H1 (cell line): ENCODE results near the gene HSPA1B. TPM values are rescaled to one million over a fixed set of nuclear protein-coding genes. Genes with fewer than 3 reads are reported as not detected.

ENCODE experiments used
- GABPA ChIP-seq: IDR thresholded peaks from 2 replicates; pipeline ENCODE4 v1.6.1; 2011; ENCODE audit warnings: mild to moderate bottlenecking, low read length, moderate library complexity, borderline replicate concordance; ENCODE audit not compliant: insufficient read depth
- HDAC6 ChIP-seq: IDR thresholded peaks from one replicate; pipeline ENCODE4 v1.7.1; 2012; ENCODE audit warnings: low read depth, mild to moderate bottlenecking, inconsistent platforms, low read length, moderate library complexity
- POU5F1 ChIP-seq: IDR thresholded peaks from 2 replicates; pipeline ENCODE4 v1.6.1; 2011; ENCODE audit warnings: low read depth, mild to moderate bottlenecking, low read length, moderate library complexity
- RBBP5 ChIP-seq: IDR thresholded peaks from 2 replicates; pipeline ENCODE4 v1.7.1; 2012; ENCODE audit warnings: low read depth, mild to moderate bottlenecking, inconsistent platforms, low read length, moderate library complexity, borderline replicate concordance
- RXRA ChIP-seq: IDR thresholded peaks from 2 replicates; pipeline ENCODE4 v1.6.1; 2011; ENCODE audit warnings: low read depth, mild to moderate bottlenecking, low read length, moderate library complexity; ENCODE audit not compliant: insufficient read depth
- SRF ChIP-seq: IDR thresholded peaks from 2 replicates; pipeline ENCODE4 v1.6.1; 2011; ENCODE audit warnings: mild to moderate bottlenecking, low read depth, low read length, moderate library complexity
- polyA plus RNA-seq, 7 experiments: library from polyadenylated mRNA; depleted of rRNA in 3 of 7; stranded (reverse) in 5 of 7; unstranded in 2 of 7; fragments of >200 nt in 5 of 7; fragments of 200-250 nt in 2 of 7; gene quantifications; 1 replicate in 5 of 7; 2 replicates in 1 of 7; 4 replicates in 1 of 7; pipeline versions ENCODE4 v1.2.1 to v1.2.3, GENCODE V29; 2011 to 2013; ENCODE audit warnings: missing spikeins in 2 of 7, mixed read lengths in 2 of 7
- total RNA-seq: library from RNA; stranded (reverse); fragmentation: NEBNext Ultra II Directional; extraction: Animal tissue kit (Norgen Biotek cat#: 25700); gene quantifications from 2 replicates; pipeline ENCODE4 v1.2.1, GENCODE V29; 2021
- TF ChIP-seq, protein P1 (sequence below): fragments of 300-600 bp; sonication (generic); IDR thresholded peaks from 2 replicates; pipeline ENCODE4 v1.7.1; 2012; ENCODE audit warnings: low read length, moderate library complexity, mild to moderate bottlenecking, inconsistent platforms; ENCODE audit not compliant: insufficient replicate concordance
- TF ChIP-seq, protein P2 (sequence below): IDR thresholded peaks from 2 replicates; pipeline ENCODE4 v1.6.1; 2012; ENCODE audit warnings: inconsistent platforms
- TF ChIP-seq, protein P3 (sequence below), 3 experiments: IDR thresholded peaks; 1 replicate in 2 of 3; 2 replicates in 1 of 3; pipeline versions ENCODE4 v1.5.1 to v1.6.1; 2011; ENCODE audit warnings: low read length in 3 of 3, mild to moderate bottlenecking in 3 of 3, inconsistent platforms in 2 of 3, low read depth in 1 of 3, moderate library complexity in 1 of 3; ENCODE audit not compliant: insufficient read depth in 1 of 3; ENCODE audit errors: control extremely low read depth in 1 of 3

The HSPA1B gene
- total and polyA plus RNA-seq, 2 of the 8 experiments (the other 6 are each of a cell fraction or from before 2014, with no cell fraction given), result 36.6 to 76.6 TPM

- TF ChIP-seq, protein P1, sequence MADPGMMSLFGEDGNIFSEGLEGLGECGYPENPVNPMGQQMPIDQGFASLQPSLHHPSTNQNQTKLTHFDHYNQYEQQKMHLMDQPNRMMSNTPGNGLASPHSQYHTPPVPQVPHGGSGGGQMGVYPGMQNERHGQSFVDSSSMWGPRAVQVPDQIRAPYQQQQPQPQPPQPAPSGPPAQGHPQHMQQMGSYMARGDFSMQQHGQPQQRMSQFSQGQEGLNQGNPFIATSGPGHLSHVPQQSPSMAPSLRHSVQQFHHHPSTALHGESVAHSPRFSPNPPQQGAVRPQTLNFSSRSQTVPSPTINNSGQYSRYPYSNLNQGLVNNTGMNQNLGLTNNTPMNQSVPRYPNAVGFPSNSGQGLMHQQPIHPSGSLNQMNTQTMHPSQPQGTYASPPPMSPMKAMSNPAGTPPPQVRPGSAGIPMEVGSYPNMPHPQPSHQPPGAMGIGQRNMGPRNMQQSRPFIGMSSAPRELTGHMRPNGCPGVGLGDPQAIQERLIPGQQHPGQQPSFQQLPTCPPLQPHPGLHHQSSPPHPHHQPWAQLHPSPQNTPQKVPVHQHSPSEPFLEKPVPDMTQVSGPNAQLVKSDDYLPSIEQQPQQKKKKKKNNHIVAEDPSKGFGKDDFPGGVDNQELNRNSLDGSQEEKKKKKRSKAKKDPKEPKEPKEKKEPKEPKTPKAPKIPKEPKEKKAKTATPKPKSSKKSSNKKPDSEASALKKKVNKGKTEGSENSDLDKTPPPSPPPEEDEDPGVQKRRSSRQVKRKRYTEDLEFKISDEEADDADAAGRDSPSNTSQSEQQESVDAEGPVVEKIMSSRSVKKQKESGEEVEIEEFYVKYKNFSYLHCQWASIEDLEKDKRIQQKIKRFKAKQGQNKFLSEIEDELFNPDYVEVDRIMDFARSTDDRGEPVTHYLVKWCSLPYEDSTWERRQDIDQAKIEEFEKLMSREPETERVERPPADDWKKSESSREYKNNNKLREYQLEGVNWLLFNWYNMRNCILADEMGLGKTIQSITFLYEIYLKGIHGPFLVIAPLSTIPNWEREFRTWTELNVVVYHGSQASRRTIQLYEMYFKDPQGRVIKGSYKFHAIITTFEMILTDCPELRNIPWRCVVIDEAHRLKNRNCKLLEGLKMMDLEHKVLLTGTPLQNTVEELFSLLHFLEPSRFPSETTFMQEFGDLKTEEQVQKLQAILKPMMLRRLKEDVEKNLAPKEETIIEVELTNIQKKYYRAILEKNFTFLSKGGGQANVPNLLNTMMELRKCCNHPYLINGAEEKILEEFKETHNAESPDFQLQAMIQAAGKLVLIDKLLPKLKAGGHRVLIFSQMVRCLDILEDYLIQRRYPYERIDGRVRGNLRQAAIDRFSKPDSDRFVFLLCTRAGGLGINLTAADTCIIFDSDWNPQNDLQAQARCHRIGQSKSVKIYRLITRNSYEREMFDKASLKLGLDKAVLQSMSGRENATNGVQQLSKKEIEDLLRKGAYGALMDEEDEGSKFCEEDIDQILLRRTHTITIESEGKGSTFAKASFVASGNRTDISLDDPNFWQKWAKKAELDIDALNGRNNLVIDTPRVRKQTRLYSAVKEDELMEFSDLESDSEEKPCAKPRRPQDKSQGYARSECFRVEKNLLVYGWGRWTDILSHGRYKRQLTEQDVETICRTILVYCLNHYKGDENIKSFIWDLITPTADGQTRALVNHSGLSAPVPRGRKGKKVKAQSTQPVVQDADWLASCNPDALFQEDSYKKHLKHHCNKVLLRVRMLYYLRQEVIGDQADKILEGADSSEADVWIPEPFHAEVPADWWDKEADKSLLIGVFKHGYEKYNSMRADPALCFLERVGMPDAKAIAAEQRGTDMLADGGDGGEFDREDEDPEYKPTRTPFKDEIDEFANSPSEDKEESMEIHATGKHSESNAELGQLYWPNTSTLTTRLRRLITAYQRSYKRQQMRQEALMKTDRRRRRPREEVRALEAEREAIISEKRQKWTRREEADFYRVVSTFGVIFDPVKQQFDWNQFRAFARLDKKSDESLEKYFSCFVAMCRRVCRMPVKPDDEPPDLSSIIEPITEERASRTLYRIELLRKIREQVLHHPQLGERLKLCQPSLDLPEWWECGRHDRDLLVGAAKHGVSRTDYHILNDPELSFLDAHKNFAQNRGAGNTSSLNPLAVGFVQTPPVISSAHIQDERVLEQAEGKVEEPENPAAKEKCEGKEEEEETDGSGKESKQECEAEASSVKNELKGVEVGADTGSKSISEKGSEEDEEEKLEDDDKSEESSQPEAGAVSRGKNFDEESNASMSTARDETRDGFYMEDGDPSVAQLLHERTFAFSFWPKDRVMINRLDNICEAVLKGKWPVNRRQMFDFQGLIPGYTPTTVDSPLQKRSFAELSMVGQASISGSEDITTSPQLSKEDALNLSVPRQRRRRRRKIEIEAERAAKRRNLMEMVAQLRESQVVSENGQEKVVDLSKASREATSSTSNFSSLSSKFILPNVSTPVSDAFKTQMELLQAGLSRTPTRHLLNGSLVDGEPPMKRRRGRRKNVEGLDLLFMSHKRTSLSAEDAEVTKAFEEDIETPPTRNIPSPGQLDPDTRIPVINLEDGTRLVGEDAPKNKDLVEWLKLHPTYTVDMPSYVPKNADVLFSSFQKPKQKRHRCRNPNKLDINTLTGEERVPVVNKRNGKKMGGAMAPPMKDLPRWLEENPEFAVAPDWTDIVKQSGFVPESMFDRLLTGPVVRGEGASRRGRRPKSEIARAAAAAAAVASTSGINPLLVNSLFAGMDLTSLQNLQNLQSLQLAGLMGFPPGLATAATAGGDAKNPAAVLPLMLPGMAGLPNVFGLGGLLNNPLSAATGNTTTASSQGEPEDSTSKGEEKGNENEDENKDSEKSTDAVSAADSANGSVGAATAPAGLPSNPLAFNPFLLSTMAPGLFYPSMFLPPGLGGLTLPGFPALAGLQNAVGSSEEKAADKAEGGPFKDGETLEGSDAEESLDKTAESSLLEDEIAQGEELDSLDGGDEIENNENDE, result no peak
- TF ChIP-seq HDAC6, result no peak
- TF ChIP-seq RBBP5, result no peak
- no peak for TF ChIP-seq GABPA
- TF ChIP-seq RXRA, result no peak
- TF ChIP-seq, protein P2, sequence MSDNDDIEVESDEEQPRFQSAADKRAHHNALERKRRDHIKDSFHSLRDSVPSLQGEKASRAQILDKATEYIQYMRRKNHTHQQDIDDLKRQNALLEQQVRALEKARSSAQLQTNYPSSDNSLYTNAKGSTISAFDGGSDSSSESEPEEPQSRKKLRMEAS, result no peak
- TF ChIP-seq POU5F1, result no peak
- no peak for TF ChIP-seq SRF
- TF ChIP-seq, protein P3, sequence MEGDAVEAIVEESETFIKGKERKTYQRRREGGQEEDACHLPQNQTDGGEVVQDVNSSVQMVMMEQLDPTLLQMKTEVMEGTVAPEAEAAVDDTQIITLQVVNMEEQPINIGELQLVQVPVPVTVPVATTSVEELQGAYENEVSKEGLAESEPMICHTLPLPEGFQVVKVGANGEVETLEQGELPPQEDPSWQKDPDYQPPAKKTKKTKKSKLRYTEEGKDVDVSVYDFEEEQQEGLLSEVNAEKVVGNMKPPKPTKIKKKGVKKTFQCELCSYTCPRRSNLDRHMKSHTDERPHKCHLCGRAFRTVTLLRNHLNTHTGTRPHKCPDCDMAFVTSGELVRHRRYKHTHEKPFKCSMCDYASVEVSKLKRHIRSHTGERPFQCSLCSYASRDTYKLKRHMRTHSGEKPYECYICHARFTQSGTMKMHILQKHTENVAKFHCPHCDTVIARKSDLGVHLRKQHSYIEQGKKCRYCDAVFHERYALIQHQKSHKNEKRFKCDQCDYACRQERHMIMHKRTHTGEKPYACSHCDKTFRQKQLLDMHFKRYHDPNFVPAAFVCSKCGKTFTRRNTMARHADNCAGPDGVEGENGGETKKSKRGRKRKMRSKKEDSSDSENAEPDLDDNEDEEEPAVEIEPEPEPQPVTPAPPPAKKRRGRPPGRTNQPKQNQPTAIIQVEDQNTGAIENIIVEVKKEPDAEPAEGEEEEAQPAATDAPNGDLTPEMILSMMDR (IDR thresholded peaks at IDR 0.05; ENCODE audit: control extremely low read depth in 1 of 3, insufficient read depth in 1 of 3, low read depth in 1 of 3, low read length in 3 of 3), result no peak
These were observed 42.1 kb upstream of the HSPA1B start (continued) for GRCh38 chr6:31785475-31785874.
